Activated T-cell treated with anti-CD3 and anti-CD28 coated beads for 1 hour (primary cell): ENCODE results near the gene RAPGEF3.

Source experiments
- DNase-seq: peaks from one replicate; pipeline ENCODE4 v3.0.0-alpha.2; 2020; ENCODE audit warnings: low read depth

Gene RAPGEF3

DNA sequence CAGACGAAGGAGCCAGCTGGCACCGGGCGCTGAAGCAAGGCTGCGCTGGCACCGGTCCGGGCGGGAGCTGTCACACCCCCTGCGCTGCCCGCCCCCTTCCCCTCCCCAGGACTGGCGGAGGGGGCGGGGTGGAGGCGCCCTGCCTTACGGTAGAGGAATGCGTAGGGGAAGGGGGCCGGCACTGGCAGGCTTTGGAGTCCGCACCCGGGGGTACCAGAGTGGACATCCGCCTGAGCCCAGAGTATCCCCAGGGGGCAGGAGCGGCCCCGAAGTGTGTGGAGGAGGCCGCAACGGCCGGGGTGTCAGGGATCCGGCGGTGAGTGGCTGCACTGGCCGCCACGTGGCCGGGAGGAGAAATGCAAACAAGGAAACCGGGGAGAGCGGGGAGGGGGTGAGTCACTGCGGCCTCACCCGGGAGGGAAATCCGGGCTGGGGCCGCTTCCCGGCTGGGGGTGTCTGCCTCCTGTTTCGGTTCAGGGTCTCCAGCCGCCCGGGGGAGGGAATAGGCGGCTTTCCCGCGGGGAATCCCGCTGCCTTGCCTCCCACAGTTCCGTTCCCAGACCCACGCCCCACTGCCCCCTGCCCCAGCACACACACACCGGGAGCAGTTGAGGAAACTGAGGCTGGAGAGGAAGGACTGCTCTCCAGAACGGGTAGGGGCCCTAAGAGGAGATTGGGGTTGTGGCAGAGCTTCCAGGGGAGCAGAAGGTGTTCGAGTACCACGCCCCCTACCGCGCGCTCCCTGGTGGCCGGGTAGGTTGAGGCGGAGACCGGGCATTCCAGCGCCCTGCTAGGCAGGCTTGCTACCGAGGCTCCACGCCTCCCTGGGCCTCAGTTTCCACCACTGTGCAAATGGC is at the start of gene RAPGEF3:
Gene RAPGEF3, minus strand, starts transcription at position 47 of the 857 bp plus-strand sequence. CDS start 324 bp downstream, outside the sequence.
- DNase-seq: peak; percentile 54

DNA sequence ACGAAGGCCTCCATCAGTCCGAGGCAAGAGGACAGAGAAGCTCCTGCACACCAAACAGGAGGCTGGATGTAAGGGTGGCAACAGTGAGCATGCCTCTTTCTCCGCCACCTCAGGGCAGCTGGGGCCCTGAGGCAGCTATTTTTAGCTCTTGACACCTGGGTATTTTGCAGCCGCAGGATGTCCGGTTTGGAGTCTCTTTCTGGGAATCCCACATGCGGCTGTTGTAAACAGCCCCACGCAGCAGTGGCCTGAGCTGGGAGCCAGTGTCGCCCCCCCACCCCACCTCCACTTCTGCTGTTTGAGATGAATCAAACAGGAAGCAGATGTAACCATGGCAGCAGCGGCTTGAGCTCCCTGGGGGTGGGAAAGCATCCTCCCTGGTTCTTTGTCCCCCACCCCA is 49.4 kb upstream of the RAPGEF3 start:
- peak; percentile 66 for DNase-seq

DNA sequence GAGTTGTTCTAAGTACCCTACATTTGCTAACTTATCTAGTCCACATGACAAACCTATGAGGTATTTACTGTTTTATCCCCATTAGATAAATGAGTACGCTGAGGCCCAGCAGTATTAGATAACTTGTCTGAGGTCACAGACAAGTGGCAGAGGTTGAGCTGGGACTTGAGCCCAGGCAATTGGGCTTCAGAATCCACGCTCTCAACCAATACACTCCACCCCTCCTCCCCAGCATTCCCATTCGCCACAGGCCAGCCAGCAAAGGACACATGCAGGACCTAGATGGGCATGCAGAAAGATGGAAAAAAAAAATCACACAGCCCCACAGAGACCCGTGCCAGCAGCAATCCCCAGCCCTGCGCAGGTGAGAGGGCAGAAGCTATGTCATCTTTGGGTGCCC is 48.7 kb upstream of the RAPGEF3 start:
- DNase-seq: no peak

- no peak for DNase-seq
Measured at GRCh38 chr12:47805417-47805816, 46.7 kb upstream of the RAPGEF3 start.

GRCh38 chr12:47804171-47804570 is 45.5 kb upstream of the RAPGEF3 start:
- no peak for DNase-seq

DNA sequence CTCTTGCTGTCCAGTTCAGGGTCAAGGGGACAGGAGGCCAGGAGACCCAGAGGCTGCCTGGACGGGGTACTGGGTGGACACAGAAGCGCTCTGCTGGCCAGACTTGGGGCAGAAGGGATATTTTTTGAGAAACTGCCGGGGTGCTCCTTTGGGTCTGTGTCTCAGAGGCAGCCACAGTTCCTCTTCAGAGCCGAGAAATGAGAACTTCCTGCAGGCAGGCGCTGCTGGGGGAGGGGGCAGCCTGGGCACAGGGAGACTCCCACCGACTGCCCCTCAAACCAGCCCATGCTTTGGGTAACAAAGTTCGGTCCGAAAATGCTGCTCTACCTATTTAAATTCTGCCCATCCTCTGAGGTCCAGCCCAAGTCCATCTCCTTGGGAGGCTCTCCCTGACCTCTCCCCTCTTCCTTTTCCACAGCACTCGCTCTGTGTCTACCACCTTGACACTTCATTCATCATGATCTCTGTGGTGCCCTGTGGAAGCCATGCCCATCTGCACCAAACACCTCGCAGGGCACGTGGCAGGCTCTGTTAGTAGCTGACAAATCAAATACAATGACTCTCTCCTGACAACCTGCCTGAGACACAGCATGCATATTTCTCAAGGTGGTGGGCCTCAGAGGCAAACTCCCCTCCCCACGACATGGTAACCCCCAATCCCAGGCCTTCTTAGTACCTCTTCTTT is 44.7 kb upstream of the RAPGEF3 start:
- no peak for DNase-seq

DNA sequence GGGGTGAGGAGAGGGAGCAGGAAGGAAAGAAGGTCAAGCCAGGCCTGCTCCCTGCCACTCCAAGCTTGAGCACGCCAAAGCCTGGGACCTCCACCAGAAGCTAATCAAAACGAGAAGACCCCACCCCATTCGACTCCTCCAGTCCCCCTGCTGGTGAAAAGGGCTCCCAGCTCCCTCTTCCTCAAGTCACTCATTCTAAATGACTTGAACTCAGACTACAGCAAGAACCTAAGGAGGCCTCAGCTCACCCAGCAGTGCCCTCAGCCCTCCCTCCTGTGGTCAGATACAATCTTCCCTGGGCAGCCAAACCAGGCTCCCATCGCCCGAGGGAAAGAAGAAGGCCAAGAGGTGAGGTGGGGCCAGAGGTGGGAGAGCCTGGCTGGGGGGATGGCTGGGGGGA is 43.6 kb upstream of the RAPGEF3 start:
- DNase-seq: no peak

DNA sequence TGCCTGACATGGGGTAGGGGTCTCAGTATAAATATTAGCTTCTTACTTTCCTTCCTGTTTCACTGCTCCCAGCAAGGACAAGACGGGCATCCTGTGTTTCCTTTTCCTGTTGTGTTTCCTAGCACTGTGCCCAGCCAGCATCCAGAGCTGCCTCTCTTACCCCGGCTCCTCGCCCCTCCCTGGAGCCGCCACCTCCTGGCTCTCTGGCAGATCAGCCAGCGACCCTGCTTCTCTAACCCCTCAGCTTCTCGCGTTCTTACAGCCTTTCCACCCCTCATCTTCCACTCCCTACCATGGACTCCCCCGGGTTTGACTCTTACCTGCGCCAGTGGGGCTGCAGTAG is 43.2 kb upstream of the RAPGEF3 start:
- no peak for DNase-seq

DNA sequence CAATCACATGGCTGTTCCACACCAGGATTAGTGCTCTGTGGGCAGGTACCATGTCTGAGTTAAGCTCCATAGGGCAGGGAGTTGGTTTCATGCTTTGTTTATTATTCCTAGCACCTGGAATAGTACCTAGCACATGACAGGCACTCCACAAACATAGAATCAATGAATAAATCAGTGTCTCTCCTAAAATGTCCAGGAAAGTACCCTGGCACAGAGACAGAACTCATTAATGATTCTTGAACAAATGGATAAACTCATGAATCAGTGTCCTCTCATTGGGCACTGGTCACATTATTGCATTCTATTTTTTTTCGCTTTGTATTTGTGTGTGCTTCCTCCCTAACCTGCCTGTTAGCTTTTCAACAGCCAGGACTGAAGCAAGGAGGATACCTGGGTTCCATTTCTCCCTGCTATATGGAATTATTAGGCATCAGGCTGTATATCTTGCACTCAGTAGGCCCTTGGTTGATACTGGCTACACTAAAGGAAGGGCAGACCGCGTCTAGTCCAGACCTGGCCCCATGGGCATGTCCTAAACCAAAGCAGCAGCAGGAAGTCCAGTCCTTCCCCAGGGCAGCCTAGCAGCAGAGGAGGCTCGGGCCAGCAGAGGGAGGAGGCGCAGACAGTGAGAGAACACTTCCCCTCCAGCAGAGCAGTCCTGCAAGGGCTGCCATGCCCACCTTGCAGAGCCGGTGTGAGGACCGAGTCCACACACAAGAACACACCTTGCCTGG is 42.7 kb upstream of the RAPGEF3 start:
- DNase-seq: no peak

GRCh38 chr12:47800582-47800981 is 41.9 kb upstream of the RAPGEF3 start:
- no peak for DNase-seq

GRCh38 chr12:47799357-47799955 is 40.8 kb upstream of the RAPGEF3 start:
- DNase-seq: no peak

DNA sequence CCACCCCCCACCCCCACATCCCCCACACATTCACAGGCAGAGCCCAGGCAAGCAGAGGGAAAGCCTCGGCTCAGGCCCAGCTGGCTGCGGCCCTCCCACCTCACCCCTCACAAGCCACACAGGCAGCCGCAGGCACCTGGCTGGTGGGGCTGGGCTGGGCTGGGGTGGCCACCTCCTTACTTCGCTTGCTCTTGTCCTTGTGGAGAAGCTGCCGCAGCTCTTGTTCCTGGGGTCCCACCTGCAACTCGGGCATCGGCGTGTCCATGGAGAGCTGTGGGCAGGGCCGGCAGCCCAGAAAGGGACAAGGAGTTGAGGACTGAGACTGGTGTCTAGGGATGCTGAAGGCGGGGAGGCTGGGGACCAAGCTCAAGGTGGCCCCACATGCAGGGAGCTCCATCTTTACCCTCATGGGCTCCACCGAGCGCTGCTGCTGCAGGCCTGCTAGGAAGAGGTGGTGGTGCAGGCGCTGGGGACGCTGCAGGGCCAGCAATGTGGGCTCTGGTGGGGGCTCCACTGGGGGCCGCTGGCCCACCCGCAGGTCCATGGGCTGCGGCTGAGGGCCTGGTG is 39.8 kb upstream of the RAPGEF3 start:
- no peak for DNase-seq

DNA sequence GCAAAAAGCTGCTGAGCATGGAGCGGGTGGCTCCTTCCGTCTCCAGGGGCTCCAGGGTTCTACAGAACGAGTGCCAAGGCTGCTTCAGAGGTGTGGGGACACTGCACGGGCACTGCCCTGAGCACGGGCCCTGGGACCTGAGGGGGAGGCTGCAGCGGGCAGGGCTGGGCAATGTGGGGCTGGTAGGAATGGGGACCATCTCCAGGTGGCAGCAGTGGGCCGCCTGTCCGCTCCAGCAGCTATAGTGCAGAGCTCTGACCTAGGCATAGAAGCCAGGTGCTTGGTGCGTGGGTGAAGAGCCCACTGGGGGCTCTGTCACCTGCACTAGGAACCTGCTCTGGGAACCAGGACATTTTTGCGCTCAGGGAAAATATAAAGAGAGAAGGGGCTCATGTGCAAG is 38.8 kb upstream of the RAPGEF3 start:
- no peak for DNase-seq

GRCh38 chr12:47795814-47796411 is 37.2 kb upstream of the RAPGEF3 start:
- no peak for DNase-seq

- DNase-seq: no peak
Measured at GRCh38 chr12:47795121-47795813, 36.6 kb upstream of the RAPGEF3 start.

DNA sequence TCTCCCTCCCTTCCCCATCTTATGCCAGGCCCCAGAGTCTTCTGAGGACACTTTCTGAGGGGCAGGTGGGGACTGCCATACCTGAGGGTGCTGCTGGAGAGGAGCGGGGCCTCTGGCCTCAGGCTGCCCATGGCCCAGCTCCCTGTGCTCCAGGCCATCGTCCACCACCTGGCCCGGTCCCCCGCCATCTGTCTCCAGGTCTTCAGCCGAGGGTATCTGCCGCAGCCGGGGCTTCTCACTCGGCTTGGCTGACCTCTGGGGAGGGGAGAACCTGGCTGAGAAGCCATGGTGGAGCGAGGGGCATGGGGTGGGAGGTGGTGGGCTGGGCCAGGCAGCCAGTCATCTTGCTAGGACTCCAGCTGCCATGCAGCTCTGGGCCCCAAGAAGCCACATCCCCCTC is 36.0 kb upstream of the RAPGEF3 start:
- no peak for DNase-seq

DNA sequence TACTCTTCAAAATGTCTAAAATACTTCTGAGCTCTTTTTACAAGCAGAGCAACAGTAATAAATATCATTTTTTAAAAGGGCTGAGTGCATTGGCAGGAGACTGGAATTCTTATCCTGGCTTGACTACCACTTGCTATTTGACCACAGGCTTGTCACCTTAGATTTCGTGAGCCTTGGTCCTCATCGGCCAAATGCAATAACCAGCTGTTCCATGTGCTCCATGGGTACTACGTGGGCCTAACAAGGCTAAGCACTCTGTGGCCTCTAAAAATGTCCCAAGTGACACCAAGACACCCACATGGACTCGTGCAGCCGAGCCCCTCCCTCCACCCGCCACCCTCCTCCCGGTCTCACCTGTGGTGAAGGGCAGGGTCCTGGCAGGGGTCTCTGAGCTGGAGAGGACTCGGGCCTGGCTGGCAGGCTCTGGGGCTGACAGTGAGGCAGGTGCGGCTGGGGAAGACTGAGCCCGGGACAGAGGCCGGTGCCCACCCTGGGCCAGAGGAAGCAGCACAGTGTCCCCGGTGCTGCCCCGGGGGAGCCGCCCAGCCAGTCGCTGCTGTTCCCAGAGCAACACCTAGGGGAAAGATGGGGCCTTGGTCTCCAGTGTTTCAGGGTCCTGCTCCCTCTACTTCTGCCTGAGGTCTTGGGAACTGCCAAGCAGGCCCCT is 34.5 kb upstream of the RAPGEF3 start:
- no peak for DNase-seq

GRCh38 chr12:47791874-47792273 is 33.2 kb upstream of the RAPGEF3 start:
- no peak for DNase-seq

- no peak for DNase-seq
Measured at GRCh38 chr12:47791351-47791746, 32.7 kb upstream of the RAPGEF3 start.

- DNase-seq: no peak
Measured at GRCh38 chr12:47790676-47791350, 32.1 kb upstream of the RAPGEF3 start.
